ENCODE measurements around the gene TIGD3. TPM values are rescaled to one million over a fixed set of nuclear protein-coding genes. Genes with fewer than 3 reads are reported as not detected.

Gene TIGD3
- total and polyA plus RNA-seq, 2 of the 13 experiments (the other 11 are each of a cell fraction or from before 2014, with no cell fraction given) = 0.49 to 4.9 TPM

DNA sequence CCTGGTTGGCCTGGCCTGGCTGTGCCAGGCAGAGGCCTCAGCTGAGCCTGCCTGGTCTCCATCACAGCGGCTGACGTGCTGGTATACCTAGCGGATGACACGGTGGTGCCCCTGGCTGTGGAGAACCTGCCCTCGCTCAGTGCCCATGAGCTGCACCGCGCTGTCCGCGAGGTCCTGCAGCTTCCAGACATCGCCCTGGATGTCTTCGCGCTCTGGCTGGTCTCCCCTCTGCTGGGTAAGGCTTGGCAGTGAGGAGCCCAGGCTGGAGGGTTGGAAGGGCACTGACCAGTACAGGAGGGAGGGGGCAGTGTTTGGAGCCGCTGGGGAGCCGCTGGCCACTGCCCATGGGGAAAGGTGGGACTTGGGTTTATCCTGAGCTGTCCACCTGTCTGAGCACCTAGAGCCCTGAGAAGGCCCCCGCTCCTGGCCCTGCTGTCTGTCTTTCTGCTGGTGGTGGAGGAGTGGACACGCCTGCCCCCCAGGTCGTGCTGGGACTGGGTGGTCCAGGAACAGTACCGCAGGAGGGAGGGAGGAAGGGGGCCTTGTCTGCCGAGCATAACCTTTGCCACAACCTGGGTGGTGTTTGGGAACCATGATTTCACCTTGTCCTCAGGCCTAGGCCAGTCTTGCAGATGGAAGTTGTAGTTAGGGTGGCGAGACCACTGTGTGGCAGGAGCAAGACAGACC is 34.9 kb downstream of the TIGD3 start:
- Histone ChIP-seq H3K27me3 (ENCODE audit: control insufficient read depth in 1 of 2, insufficient read depth in 2 of 2, low read length in 2 of 2) (no peaks in the 10 kb centered on the region), H3K27ac (ENCODE audit: extremely low read length, insufficient read depth, low read length) (no peak overlapping the region), H3K4me1 (ENCODE audit: insufficient read depth, low read length) (peaks cover 44% of the 10 kb centered on the region), H3K9me3 (ENCODE audit: low read length) (no peaks in the 10 kb centered on the region), H3K79me2 (ENCODE audit: insufficient read depth, low read length) (no peaks in the 10 kb centered on the region), H3K4me2 (ENCODE audit: low read depth, low read length) (no peak overlapping the region), H4K20me1 (ENCODE audit: insufficient read depth, low read length) (no peaks in the 10 kb centered on the region), H3K9ac (ENCODE audit: insufficient read depth, low read depth, low read length) (no peak overlapping the region), H2AFZ (ENCODE audit: low read length) (no peak overlapping the region), H3K4me3 (replicated peaks in 1 of 3; ENCODE audit: insufficient read depth in 1 of 3, low read depth in 2 of 3, low read length in 3 of 3) (no peak overlapping the region), H3K36me3 (replicated peaks in 1 of 2; ENCODE audit: control insufficient read depth in 1 of 2, insufficient read depth in 2 of 2, low read length in 2 of 2) (peaks cover 5% of the 10 kb centered on the region in 2 experiments; a peak in 2 of 5 replicates)
- no peak for ATAC-seq
- ChIA-PET CTCF (ENCODE audit: low intra/inter-chr PET ratio, low total read pairs) (no interaction called here), POLR2A (interaction anchor here (16.8 kb wide), 1 partner anchor 31 kb away, joined by 433 read pairs; the partner anchor contains the start of gene NEAT1)
- TF ChIP-seq, protein P1, sequence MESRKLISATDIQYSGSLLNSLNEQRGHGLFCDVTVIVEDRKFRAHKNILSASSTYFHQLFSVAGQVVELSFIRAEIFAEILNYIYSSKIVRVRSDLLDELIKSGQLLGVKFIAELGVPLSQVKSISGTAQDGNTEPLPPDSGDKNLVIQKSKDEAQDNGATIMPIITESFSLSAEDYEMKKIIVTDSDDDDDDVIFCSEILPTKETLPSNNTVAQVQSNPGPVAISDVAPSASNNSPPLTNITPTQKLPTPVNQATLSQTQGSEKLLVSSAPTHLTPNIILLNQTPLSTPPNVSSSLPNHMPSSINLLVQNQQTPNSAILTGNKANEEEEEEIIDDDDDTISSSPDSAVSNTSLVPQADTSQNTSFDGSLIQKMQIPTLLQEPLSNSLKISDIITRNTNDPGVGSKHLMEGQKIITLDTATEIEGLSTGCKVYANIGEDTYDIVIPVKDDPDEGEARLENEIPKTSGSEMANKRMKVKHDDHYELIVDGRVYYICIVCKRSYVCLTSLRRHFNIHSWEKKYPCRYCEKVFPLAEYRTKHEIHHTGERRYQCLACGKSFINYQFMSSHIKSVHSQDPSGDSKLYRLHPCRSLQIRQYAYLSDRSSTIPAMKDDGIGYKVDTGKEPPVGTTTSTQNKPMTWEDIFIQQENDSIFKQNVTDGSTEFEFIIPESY (CRISPR knock-in tag; IDR thresholded peaks at IDR 0.05) = peak; percentile 54
- no peak for TF ChIP-seq SMARCC2 (IDR thresholded peaks at IDR 0.05)
- TF ChIP-seq, protein P2, sequence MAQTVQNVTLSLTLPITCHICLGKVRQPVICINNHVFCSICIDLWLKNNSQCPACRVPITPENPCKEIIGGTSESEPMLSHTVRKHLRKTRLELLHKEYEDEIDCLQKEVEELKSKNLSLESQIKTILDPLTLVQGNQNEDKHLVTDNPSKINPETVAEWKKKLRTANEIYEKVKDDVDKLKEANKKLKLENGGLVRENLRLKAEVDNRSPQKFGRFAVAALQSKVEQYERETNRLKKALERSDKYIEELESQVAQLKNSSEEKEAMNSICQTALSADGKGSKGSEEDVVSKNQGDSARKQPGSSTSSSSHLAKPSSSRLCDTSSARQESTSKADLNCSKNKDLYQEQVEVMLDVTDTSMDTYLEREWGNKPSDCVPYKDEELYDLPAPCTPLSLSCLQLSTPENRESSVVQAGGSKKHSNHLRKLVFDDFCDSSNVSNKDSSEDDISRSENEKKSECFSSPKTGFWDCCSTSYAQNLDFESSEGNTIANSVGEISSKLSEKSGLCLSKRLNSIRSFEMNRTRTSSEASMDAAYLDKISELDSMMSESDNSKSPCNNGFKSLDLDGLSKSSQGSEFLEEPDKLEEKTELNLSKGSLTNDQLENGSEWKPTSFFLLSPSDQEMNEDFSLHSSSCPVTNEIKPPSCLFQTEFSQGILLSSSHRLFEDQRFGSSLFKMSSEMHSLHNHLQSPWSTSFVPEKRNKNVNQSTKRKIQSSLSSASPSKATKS (CRISPR knock-in tag; IDR thresholded peaks at IDR 0.05) = no peak
- 0 out of 2 replicates have a peak, but pooled peaks have one; percentile 29 for TF ChIP-seq RBFOX2 (IDR thresholded peaks at IDR 0.05; ENCODE audit: low read depth, low read length)
- no peak for TF ChIP-seq FOXM1 (CRISPR knock-in tag; IDR thresholded peaks at IDR 0.05)
- TF ChIP-seq HNRNPL (IDR thresholded peaks at IDR 0.05; ENCODE audit: low read depth, low read length) = 0 out of 2 replicates have a peak, but pooled peaks have one; percentile 35
- intact Hi-C loops (cut with micrococcal nuclease; ENCODE audit: unreplicated experiment) = no loop called here
- FAIRE-seq = no peak
- WGBS (ENCODE audit: low lambda C conversion rate) = 93% methylated on average over 8 of the region's 20 CpGs
- no peak for DNase-seq (ENCODE audit: low spot score)
- in situ Hi-C loops (cut with HindIII; ENCODE audit: extremely low pct_ligation_motif_present, low pct_unique_long_range_greater_than_20kb) = no loop called here
- BruUV-seq (replicated peaks) = no TSS peak
